Measurements from ENCODE around the gene SH3RF3. TPM values are rescaled to one million over a fixed set of nuclear protein-coding genes. Genes with fewer than 3 reads are reported as not detected.
"Not testable (repeated sequence)": the region's sequence is repeated elsewhere in the genome, so short reads cannot be mapped to it uniquely, and the experiment has no call there.

SH3RF3 gene
- total RNA-seq, 2 donors from 2014 or later: 37.4 to 61.7 TPM

- DNase-seq (ENCODE audit: low spot score) (no peak), ATAC-seq (ENCODE audit: insufficient number of reproducible peaks, low FRiP score, low read depth) (no peak)
- H3K9me3 ChIP-seq: no peaks in the 10 kb centered on the region
- no peaks in the 10 kb centered on the region for H3K36me3 ChIP-seq
- H3K4me3 ChIP-seq: no peak overlapping the region
- no peaks in the 10 kb centered on the region for H3K4me1 ChIP-seq (ENCODE audit: control insufficient read depth in 1 of 2, low read depth in 2 of 2)
- H3K27ac ChIP-seq: no peak overlapping the region
- H3K27me3 ChIP-seq (replicated peaks; ENCODE audit: insufficient read depth): no peaks in the 10 kb centered on the region
- TF ChIP-seq, protein P1, sequence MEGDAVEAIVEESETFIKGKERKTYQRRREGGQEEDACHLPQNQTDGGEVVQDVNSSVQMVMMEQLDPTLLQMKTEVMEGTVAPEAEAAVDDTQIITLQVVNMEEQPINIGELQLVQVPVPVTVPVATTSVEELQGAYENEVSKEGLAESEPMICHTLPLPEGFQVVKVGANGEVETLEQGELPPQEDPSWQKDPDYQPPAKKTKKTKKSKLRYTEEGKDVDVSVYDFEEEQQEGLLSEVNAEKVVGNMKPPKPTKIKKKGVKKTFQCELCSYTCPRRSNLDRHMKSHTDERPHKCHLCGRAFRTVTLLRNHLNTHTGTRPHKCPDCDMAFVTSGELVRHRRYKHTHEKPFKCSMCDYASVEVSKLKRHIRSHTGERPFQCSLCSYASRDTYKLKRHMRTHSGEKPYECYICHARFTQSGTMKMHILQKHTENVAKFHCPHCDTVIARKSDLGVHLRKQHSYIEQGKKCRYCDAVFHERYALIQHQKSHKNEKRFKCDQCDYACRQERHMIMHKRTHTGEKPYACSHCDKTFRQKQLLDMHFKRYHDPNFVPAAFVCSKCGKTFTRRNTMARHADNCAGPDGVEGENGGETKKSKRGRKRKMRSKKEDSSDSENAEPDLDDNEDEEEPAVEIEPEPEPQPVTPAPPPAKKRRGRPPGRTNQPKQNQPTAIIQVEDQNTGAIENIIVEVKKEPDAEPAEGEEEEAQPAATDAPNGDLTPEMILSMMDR (IDR thresholded peaks at IDR 0.05): no peak
These were observed 403.1 kb downstream of the SH3RF3 start for GRCh38 chr2:109531896-109532727.

DNA sequence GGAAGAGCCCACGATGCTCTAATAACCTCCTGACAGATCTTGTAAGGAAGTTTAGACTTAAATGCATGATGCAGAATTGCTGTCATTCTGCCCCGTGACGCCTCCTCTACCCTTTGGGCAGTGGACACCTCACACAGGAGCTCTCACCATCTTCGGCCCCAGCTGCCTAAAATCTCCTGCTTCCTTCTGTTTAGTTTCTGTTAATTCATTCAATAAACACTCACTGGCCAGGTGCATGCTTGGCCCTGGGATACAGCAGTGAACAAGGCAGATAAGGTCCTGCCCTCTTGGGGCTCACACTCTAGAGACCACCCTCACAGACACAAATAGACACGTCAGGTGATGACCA is 403.7 kb downstream of the SH3RF3 start:
- no peak for DNase-seq (ENCODE audit: low spot score)
- Histone ChIP-seq H3K36me3 (no peaks in the 10 kb centered on the region), H3K27me3 (replicated peaks; ENCODE audit: insufficient read depth) (no peaks in the 10 kb centered on the region), H3K4me1 (ENCODE audit: control insufficient read depth in 1 of 2, low read depth in 2 of 2) (no peaks in the 10 kb centered on the region), H3K27ac (no peak overlapping the region), H3K4me3 (no peak overlapping the region), H3K9me3 (no peaks in the 10 kb centered on the region)
- TF ChIP-seq, protein P1 (IDR thresholded peaks at IDR 0.05): no peak
- no peak for ATAC-seq (ENCODE audit: insufficient number of reproducible peaks, low FRiP score, low read depth)

DNA sequence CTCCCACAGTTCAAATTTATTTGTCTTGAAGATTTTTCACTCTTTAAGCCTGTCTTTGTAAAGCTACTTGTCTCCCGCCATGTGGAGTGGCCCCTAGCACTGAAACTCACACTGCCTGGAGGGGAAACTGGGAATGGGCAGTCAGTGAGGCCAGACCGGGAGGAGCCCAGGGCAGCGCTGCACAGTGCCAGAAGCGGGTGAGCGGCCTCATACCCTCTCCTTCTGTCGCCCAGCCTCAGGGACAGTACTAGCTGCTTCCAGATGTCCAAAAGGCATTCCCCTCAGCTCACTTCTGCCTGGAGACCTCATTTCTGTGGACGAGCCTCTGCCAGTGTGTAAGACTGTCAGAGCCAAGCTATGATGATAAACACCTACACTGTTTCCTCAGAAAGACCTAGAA is 404.8 kb downstream of the SH3RF3 start:
- Histone ChIP-seq H3K4me3 (no peak overlapping the region), H3K27ac (no peak overlapping the region), H3K9me3 (no peaks in the 10 kb centered on the region), H3K36me3 (no peaks in the 10 kb centered on the region), H3K27me3 (replicated peaks; ENCODE audit: insufficient read depth) (no peaks in the 10 kb centered on the region), H3K4me1 (ENCODE audit: control insufficient read depth in 1 of 2, low read depth in 2 of 2) (no peaks in the 10 kb centered on the region)
- no peak for ATAC-seq (ENCODE audit: insufficient number of reproducible peaks, low FRiP score, low read depth)
- TF ChIP-seq, protein P1 (IDR thresholded peaks at IDR 0.05): no peak
- DNase-seq (ENCODE audit: low spot score): no peak

- Histone ChIP-seq H3K27ac (no peak overlapping the region), H3K4me1 (ENCODE audit: control insufficient read depth in 1 of 2, low read depth in 2 of 2) (no peaks in the 10 kb centered on the region), H3K36me3 (no peaks in the 10 kb centered on the region), H3K9me3 (no peaks in the 10 kb centered on the region), H3K27me3 (replicated peaks; ENCODE audit: insufficient read depth) (no peaks in the 10 kb centered on the region), H3K4me3 (no peak overlapping the region)
- DNase-seq (ENCODE audit: low spot score): no peak
- no peak for ATAC-seq (ENCODE audit: insufficient number of reproducible peaks, low FRiP score, low read depth)
- TF ChIP-seq, protein P1 (IDR thresholded peaks at IDR 0.05): no peak
These were observed 406.4 kb downstream of the SH3RF3 start for GRCh38 chr2:109535217-109535946.

- H3K4me3 ChIP-seq; H3K27ac ChIP-seq; ATAC-seq (ENCODE audit: insufficient number of reproducible peaks, low FRiP score, low read depth); DNase-seq (ENCODE audit: low spot score); H3K36me3 ChIP-seq; H3K4me1 ChIP-seq (ENCODE audit: control insufficient read depth in 1 of 2, low read depth in 2 of 2); H3K27me3 ChIP-seq (replicated peaks; ENCODE audit: insufficient read depth); H3K9me3 ChIP-seq: not testable (repeated sequence)
These were observed 407.6 kb downstream of the SH3RF3 start for GRCh38 chr2:109536556-109536955.

All from thoracic aorta (tissue), 2 donors.